ENCODE measurements around the gene MME. TPM values are rescaled to one million over a fixed set of nuclear protein-coding genes. Genes with fewer than 3 reads are reported as not detected.

MME gene
- total RNA-seq, 1 experiment from 2014 or later, result 1.6 TPM

DNA sequence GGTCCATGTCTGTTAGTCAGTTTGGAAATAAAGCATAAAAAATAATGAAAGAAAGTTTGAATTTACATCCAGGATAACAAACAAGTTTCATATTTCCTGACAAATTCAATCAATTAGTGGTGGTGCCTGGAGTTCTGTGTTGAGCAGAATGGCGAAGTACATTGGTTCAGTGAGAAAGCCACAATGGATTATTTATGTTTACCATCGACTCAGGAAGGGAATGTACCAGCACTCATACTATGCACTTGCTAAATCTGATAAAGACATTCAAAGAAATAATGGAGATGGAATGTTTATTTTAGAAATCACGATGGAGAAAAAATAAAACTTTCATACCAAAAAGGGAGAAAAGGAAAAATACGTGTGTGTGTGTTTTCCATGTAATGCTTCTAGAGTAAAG is 45.3 kb upstream of the MME start:
- intact Hi-C loops (cut with micrococcal nuclease; ENCODE audit: unreplicated experiment), result no loop called here
- in situ Hi-C loops (cut with HindIII; ENCODE audit: low pct_unique_long_range_greater_than_20kb, low sequenced_read_pairs), result no loop called here
- no peaks in the 10 kb centered on the region for H3K27me3 ChIP-seq (ENCODE audit: control insufficient read depth, insufficient read depth, low read length)
- no peak for ATAC-seq
- H3K27ac ChIP-seq (ENCODE audit: low read length), result no peak overlapping the region
- POLR2A ChIA-PET, result no interaction called here
- no peaks in the 10 kb centered on the region for H3K4me1 ChIP-seq (ENCODE audit: control insufficient read depth, insufficient read depth, low read length)
- DNase-seq (ENCODE audit: low read depth, low spot score), result no peak
- CTCF ChIA-PET, result no interaction called here
- no peaks in the 10 kb centered on the region for H3K9me3 ChIP-seq (ENCODE audit: control insufficient read depth, insufficient read depth, low read depth, low read length)
- no peak overlapping the region for H3K4me3 ChIP-seq (ENCODE audit: low read depth in 2 of 2, low read length in 2 of 2)
- TF ChIP-seq SIN3A (IDR thresholded peaks at IDR 0.05; ENCODE audit: borderline replicate concordance, insufficient read depth, low read depth, low read length), result no peak
- TF ChIP-seq, protein P1, sequence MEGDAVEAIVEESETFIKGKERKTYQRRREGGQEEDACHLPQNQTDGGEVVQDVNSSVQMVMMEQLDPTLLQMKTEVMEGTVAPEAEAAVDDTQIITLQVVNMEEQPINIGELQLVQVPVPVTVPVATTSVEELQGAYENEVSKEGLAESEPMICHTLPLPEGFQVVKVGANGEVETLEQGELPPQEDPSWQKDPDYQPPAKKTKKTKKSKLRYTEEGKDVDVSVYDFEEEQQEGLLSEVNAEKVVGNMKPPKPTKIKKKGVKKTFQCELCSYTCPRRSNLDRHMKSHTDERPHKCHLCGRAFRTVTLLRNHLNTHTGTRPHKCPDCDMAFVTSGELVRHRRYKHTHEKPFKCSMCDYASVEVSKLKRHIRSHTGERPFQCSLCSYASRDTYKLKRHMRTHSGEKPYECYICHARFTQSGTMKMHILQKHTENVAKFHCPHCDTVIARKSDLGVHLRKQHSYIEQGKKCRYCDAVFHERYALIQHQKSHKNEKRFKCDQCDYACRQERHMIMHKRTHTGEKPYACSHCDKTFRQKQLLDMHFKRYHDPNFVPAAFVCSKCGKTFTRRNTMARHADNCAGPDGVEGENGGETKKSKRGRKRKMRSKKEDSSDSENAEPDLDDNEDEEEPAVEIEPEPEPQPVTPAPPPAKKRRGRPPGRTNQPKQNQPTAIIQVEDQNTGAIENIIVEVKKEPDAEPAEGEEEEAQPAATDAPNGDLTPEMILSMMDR (IDR thresholded peaks at IDR 0.05), result no peak
- no peak for TF ChIP-seq TCF7L2 (IDR thresholded peaks at IDR 0.05; ENCODE audit: low read depth, low read length)
- TF ChIP-seq, protein P2, sequence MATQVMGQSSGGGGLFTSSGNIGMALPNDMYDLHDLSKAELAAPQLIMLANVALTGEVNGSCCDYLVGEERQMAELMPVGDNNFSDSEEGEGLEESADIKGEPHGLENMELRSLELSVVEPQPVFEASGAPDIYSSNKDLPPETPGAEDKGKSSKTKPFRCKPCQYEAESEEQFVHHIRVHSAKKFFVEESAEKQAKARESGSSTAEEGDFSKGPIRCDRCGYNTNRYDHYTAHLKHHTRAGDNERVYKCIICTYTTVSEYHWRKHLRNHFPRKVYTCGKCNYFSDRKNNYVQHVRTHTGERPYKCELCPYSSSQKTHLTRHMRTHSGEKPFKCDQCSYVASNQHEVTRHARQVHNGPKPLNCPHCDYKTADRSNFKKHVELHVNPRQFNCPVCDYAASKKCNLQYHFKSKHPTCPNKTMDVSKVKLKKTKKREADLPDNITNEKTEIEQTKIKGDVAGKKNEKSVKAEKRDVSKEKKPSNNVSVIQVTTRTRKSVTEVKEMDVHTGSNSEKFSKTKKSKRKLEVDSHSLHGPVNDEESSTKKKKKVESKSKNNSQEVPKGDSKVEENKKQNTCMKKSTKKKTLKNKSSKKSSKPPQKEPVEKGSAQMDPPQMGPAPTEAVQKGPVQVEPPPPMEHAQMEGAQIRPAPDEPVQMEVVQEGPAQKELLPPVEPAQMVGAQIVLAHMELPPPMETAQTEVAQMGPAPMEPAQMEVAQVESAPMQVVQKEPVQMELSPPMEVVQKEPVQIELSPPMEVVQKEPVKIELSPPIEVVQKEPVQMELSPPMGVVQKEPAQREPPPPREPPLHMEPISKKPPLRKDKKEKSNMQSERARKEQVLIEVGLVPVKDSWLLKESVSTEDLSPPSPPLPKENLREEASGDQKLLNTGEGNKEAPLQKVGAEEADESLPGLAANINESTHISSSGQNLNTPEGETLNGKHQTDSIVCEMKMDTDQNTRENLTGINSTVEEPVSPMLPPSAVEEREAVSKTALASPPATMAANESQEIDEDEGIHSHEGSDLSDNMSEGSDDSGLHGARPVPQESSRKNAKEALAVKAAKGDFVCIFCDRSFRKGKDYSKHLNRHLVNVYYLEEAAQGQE (IDR thresholded peaks at IDR 0.05; ENCODE audit: insufficient read depth in 1 of 2, low read depth in 2 of 2, low read length in 1 of 2), result no peak
- TF ChIP-seq POLR2AphosphoS5 (IDR thresholded peaks at IDR 0.05; ENCODE audit: low read depth, low read length), result no peak
- H3K36me3 ChIP-seq (ENCODE audit: control insufficient read depth, insufficient read depth, low read length), result no peaks in the 10 kb centered on the region
- BruUV-seq (replicated peaks), result no TSS peak

DNA sequence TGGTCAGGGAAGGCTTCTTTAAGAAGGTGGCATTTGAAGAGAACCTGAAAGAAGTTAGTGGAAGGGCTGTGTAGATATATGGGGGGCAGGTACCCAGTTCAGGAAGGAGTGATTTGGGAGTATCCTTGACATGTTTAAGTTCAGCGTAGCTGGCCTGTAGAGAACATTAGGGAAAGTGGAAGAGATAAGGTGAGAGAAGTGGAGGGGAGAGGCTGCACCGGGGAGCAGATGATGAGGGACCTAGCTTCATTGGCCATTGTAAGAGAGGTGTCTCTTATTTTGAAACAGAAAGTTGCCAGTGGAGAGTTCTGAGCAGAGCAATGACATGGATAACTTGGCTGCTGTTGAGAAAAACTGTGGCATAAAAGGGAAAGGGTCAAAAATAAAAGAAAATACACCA is 44.6 kb upstream of the MME start:
- Histone ChIP-seq H3K36me3 (ENCODE audit: control insufficient read depth, insufficient read depth, low read length) (no peaks in the 10 kb centered on the region), H3K27ac (ENCODE audit: low read length) (no peak overlapping the region), H3K4me1 (ENCODE audit: control insufficient read depth, insufficient read depth, low read length) (no peaks in the 10 kb centered on the region), H3K4me3 (ENCODE audit: low read depth in 2 of 2, low read length in 2 of 2) (no peak overlapping the region), H3K27me3 (ENCODE audit: control insufficient read depth, insufficient read depth, low read length) (no peaks in the 10 kb centered on the region), H3K9me3 (ENCODE audit: control insufficient read depth, insufficient read depth, low read depth, low read length) (no peaks in the 10 kb centered on the region)
- ChIA-PET CTCF (no interaction called here), POLR2A (no interaction called here)
- TF ChIP-seq POLR2AphosphoS5 (IDR thresholded peaks at IDR 0.05; ENCODE audit: low read depth, low read length), result no peak
- no peak for TF ChIP-seq SIN3A (IDR thresholded peaks at IDR 0.05; ENCODE audit: borderline replicate concordance, insufficient read depth, low read depth, low read length)
- TF ChIP-seq, protein P2 (IDR thresholded peaks at IDR 0.05; ENCODE audit: insufficient read depth in 1 of 2, low read depth in 2 of 2, low read length in 1 of 2), result no peak
- TF ChIP-seq TCF7L2 (IDR thresholded peaks at IDR 0.05; ENCODE audit: low read depth, low read length), result no peak
- TF ChIP-seq, protein P1 (IDR thresholded peaks at IDR 0.05), result no peak
- BruUV-seq (replicated peaks), result no TSS peak
- ATAC-seq (no peak), DNase-seq (ENCODE audit: low read depth, low spot score) (no peak)
- intact Hi-C loops (cut with micrococcal nuclease; ENCODE audit: unreplicated experiment) (no loop called here), in situ Hi-C loops (cut with HindIII; ENCODE audit: low pct_unique_long_range_greater_than_20kb, low sequenced_read_pairs) (no loop called here)

Measured in Panc1 (cell line).